ENCODE measurements around the gene AMFR.
A peak's percentile ranks its signal among the peaks of the same experiment; 100 is the strongest.

The AMFR gene

GRCh38 chr16:56345406-56346050 lies 79.8 kb downstream of the AMFR start:
- DNase-seq = no peak

GRCh38 chr16:56344518-56345405 lies 80.6 kb downstream of the AMFR start:
- DNase-seq = no peak

- DNase-seq = no peak
These were observed 81.5 kb downstream of the AMFR start for GRCh38 chr16:56343661-56344517.

- no peak for DNase-seq
These were observed 83.5 kb downstream of the AMFR start for GRCh38 chr16:56341656-56342399.

GRCh38 chr16:56340864-56341365 lies 84.4 kb downstream of the AMFR start:
- no peak for DNase-seq

- DNase-seq = no peak
These were observed 84.9 kb downstream of the AMFR start for GRCh38 chr16:56340416-56340815.

GRCh38 chr16:56339431-56340195 lies 85.7 kb downstream of the AMFR start:
- DNase-seq = no peak

GRCh38 chr16:56338566-56339318 lies 86.6 kb downstream of the AMFR start:
- no peak for DNase-seq

- DNase-seq = no peak
These were observed 87.5 kb downstream of the AMFR start for GRCh38 chr16:56337858-56338325.

- no peak for DNase-seq
These were observed 88.1 kb downstream of the AMFR start for GRCh38 chr16:56337131-56337857.

- no peak for DNase-seq
These were observed 88.6 kb downstream of the AMFR start for GRCh38 chr16:56336711-56337110.

- no peak for DNase-seq
These were observed 89.2 kb downstream of the AMFR start for GRCh38 chr16:56336071-56336688.

GRCh38 chr16:56334761-56335160 lies 90.6 kb downstream of the AMFR start:
- no peak for DNase-seq

GRCh38 chr16:56332464-56333079 lies 92.8 kb downstream of the AMFR start:
- peak; percentile 61 for DNase-seq

GRCh38 chr16:56331915-56332314 lies 93.4 kb downstream of the AMFR start:
- no peak for DNase-seq

GRCh38 chr16:56331399-56331798 lies 93.9 kb downstream of the AMFR start:
- no peak for DNase-seq

- no peak for DNase-seq
These were observed 94.9 kb downstream of the AMFR start for GRCh38 chr16:56330476-56330875.

- DNase-seq = no peak
These were observed 95.5 kb downstream of the AMFR start for GRCh38 chr16:56329887-56330286.

Measured in left hindlimb (tissue), 1 donor.